Breast epithelium (tissue), 4 donors: ENCODE measurements around the gene AKR1C3. TPM values are rescaled to one million over a fixed set of nuclear protein-coding genes. Genes with fewer than 3 reads are reported as not detected.
"Not testable (repeated sequence)": the region's sequence is repeated elsewhere in the genome, so short reads cannot be mapped to it uniquely, and the experiment has no call there.

Source experiments
- DNase-seq, 2 donors: peaks; one replicate each; pipeline ENCODE4 v3.0.0-alpha.2; 2019; ENCODE audit warnings: low spot score in 2 of 2
- H3K27ac ChIP-seq, 2 donors: fragments of 200-600 bp; sonication (generic) in 1 of 2; one replicate each; pipeline ENCODE4 v1.5.1; 2016 to 2019; ENCODE audit warnings: mild to moderate bottlenecking in 1 of 2
- H3K27me3 ChIP-seq, 2 donors: fragments of 200-600 bp; sonication (generic) in 1 of 2; one replicate each; pipeline versions ENCODE4 v1.5.1 to v1.6.0; 2017 to 2019; ENCODE audit warnings: control low read depth in 1 of 2, mild to moderate bottlenecking in 1 of 2
- H3K36me3 ChIP-seq: fragments of 200-600 bp; one replicate; pipeline ENCODE4 v1.5.1; 2019
- H3K4me1 ChIP-seq, 2 donors: fragments of 200-600 bp; sonication (generic); one replicate each; pipeline ENCODE4 v1.5.1; 2016 to 2019; ENCODE audit warnings: control low read depth in 1 of 2
- H3K4me3 ChIP-seq, 3 donors: fragments of 200-600 bp; sonication (generic); 1 replicate in 2 of 3; 2 replicates in 1 of 3; pipeline ENCODE4 v1.5.1; 2016 to 2019; ENCODE audit warnings: mild to moderate bottlenecking in 3 of 3, moderate library complexity in 2 of 3
- H3K9me3 ChIP-seq, 2 donors: fragments of 200-600 bp; sonication (generic) in 1 of 2; one replicate each; pipeline ENCODE4 v1.5.1; 2016 to 2019; ENCODE audit warnings: control low read depth in 1 of 2
- CTCF ChIP-seq, 3 donors: fragments of 450-650 bp; IDR thresholded peaks; one replicate each; pipeline ENCODE4 v1.5.1; 2016 to 2017; ENCODE audit warnings: antibody characterized with exemption in 3 of 3, mild to moderate bottlenecking in 3 of 3, moderate library complexity in 3 of 3
- POLR2A ChIP-seq: fragments of 450-650 bp; IDR thresholded peaks from one replicate; pipeline ENCODE4 v1.6.1; 2016; ENCODE audit warnings: antibody characterized with exemption, mild to moderate bottlenecking, moderate library complexity
- POLR2AphosphoS5 ChIP-seq, 3 donors: sonication (generic); formaldehyde crosslinking; IDR thresholded peaks; one replicate each; pipeline ENCODE4 v1.6.1; 2017; ENCODE audit warnings: antibody characterized with exemption in 3 of 3
- intact Hi-C: fragments of 100-400 bp; cut with DNase I; formaldehyde crosslinking; loops from one replicate; pipeline ENCODE4 v1.15.1; 2023; ENCODE audit warnings: low total_unique reads
- total RNA-seq, 3 donors: library from RNA; depleted of rRNA; stranded (reverse); fragments of >200 nt; gene quantifications; one replicate each; pipeline ENCODE4 v1.1.0, GENCODE V29; 2016

Gene AKR1C3
- total RNA-seq, 3 donors from 2014 or later: 37.6 to 110 (median 70.8) TPM

- intact Hi-C loops: no loop called here
- DNase-seq: no peak
Measured at GRCh38 chr10:5135581-5135980, 41.4 kb downstream of the AKR1C3 start.

GRCh38 chr10:5136468-5137087 lies 42.4 kb downstream of the AKR1C3 start:
- intact Hi-C loops: no loop called here
- H3K27ac ChIP-seq: no peak overlapping the region
- no peaks in the 10 kb centered on the region for H3K36me3 ChIP-seq
- H3K4me1 ChIP-seq: no peaks in the 10 kb centered on the region
- no peak for DNase-seq
- no peaks in the 10 kb centered on the region for H3K27me3 ChIP-seq
- H3K4me3 ChIP-seq: no peak overlapping the region
- peaks cover 0 to 32% of the 10 kb centered on the region in 2 donors for H3K9me3 ChIP-seq
- no peak for TF ChIP-seq POLR2AphosphoS5 (IDR thresholded peaks at IDR 0.05)
- TF ChIP-seq CTCF (IDR thresholded peaks at IDR 0.05): no peak
- TF ChIP-seq POLR2A: no peak

More at GRCh38 chr10:5135581-5135980, 41.4 kb downstream of the AKR1C3 start:
- no peaks in the 10 kb centered on the region for H3K27me3 ChIP-seq
- peaks cover 0 to 32% of the 10 kb centered on the region in 2 donors for H3K9me3 ChIP-seq
- no peak overlapping the region for H3K27ac ChIP-seq
- H3K36me3 ChIP-seq: no peaks in the 10 kb centered on the region
- H3K4me1 ChIP-seq: no peaks in the 10 kb centered on the region
- no peak overlapping the region for H3K4me3 ChIP-seq
- no peak for TF ChIP-seq POLR2A
- no peak for TF ChIP-seq CTCF (IDR thresholded peaks at IDR 0.05)

GRCh38 chr10:5137699-5138098 lies 43.5 kb downstream of the AKR1C3 start:
- peaks cover 0 to 32% of the 10 kb centered on the region in 2 donors for H3K9me3 ChIP-seq
- H3K4me1 ChIP-seq, H3K4me3 ChIP-seq, H3K27me3 ChIP-seq, intact Hi-C loops, H3K36me3 ChIP-seq, DNase-seq, H3K27ac ChIP-seq: not testable (repeated sequence)

- no peak overlapping the region for H3K27ac ChIP-seq
- peaks cover 0 to 9% of the 10 kb centered on the region in 2 donors for H3K9me3 ChIP-seq
- intact Hi-C loops: no loop called here
- H3K4me3 ChIP-seq: no peak overlapping the region
- H3K36me3 ChIP-seq: no peaks in the 10 kb centered on the region
- H3K4me1 ChIP-seq: no peaks in the 10 kb centered on the region
- H3K27me3 ChIP-seq: no peaks in the 10 kb centered on the region
- TF ChIP-seq POLR2A (no peak), CTCF (IDR thresholded peaks at IDR 0.05) (no peak), POLR2AphosphoS5 (IDR thresholded peaks at IDR 0.05) (no peak)
- DNase-seq: no peak
Measured at GRCh38 chr10:5142199-5142598, 48.0 kb downstream of the AKR1C3 start.

- Histone ChIP-seq H3K9me3 (peaks cover 0 to 2% of the 10 kb centered on the region in 2 donors), H3K36me3 (no peaks in the 10 kb centered on the region), H3K4me3 (no peak overlapping the region), H3K4me1 (no peaks in the 10 kb centered on the region), H3K27me3 (no peaks in the 10 kb centered on the region), H3K27ac (no peak overlapping the region)
- DNase-seq: no peak
- intact Hi-C loops: no loop called here
- TF ChIP-seq POLR2A: no peak
- no peak for TF ChIP-seq POLR2AphosphoS5 (IDR thresholded peaks at IDR 0.05)
- TF ChIP-seq CTCF (IDR thresholded peaks at IDR 0.05): no peak
Measured at GRCh38 chr10:5143137-5143536, 48.9 kb downstream of the AKR1C3 start.

GRCh38 chr10:5146920-5147254 lies 52.7 kb downstream of the AKR1C3 start:
- no peak for TF ChIP-seq CTCF (IDR thresholded peaks at IDR 0.05)
- TF ChIP-seq POLR2AphosphoS5 (IDR thresholded peaks at IDR 0.05): no peak
- TF ChIP-seq POLR2A: no peak
- Histone ChIP-seq H3K4me3 (no peak overlapping the region), H3K27me3 (no peaks in the 10 kb centered on the region), H3K27ac (no peak overlapping the region), H3K4me1 (no peaks in the 10 kb centered on the region), H3K9me3 (peaks cover 0 to 10% of the 10 kb centered on the region in 2 donors), H3K36me3 (no peaks in the 10 kb centered on the region)
- intact Hi-C loops: no loop called here
- DNase-seq: no peak
